NCI-H774 (cell line): ENCODE measurements around the gene MUC5AC.
"Not testable (repeated sequence)": the region's sequence is repeated elsewhere in the genome, so short reads cannot be mapped to it uniquely, and the experiment has no call there.

Source experiments
- DNase-seq: peaks from one replicate; lab custom pipeline; 2025; lab: John Stamatoyannopoulos, UW

MUC5AC gene

GRCh38 chr11:1157645-1158591, at the start of gene MUC5AC:
MUC5AC (plus strand) TSS chr11:1157953; CDS start chr11:1158000, 47 bp downstream.
- peak; percentile 11 for DNase-seq

GRCh38 chr11:1108246-1108900, 49.4 kb upstream of the MUC5AC start:
- no peak for DNase-seq

GRCh38 chr11:1109101-1109917, 48.4 kb upstream of the MUC5AC start:
- DNase-seq: no peak

- DNase-seq: no peak
Measured at GRCh38 chr11:1109918-1110705, 47.6 kb upstream of the MUC5AC start.

GRCh38 chr11:1111545-1112212, 46.1 kb upstream of the MUC5AC start:
- DNase-seq: no peak

- no peak for DNase-seq
Measured at GRCh38 chr11:1112351-1113191, 45.2 kb upstream of the MUC5AC start.

GRCh38 chr11:1113405-1114201, 44.1 kb upstream of the MUC5AC start:
- no peak for DNase-seq

GRCh38 chr11:1115292-1115691, 42.5 kb upstream of the MUC5AC start:
- DNase-seq: not testable (repeated sequence)

- DNase-seq: no peak
Measured at GRCh38 chr11:1116104-1116503, 41.6 kb upstream of the MUC5AC start.

GRCh38 chr11:1116666-1117390, 40.9 kb upstream of the MUC5AC start:
- no peak for DNase-seq

GRCh38 chr11:1117992-1118391, 39.8 kb upstream of the MUC5AC start:
- DNase-seq: no peak

- DNase-seq: no peak
Measured at GRCh38 chr11:1118755-1119603, 38.8 kb upstream of the MUC5AC start.

- DNase-seq: no peak
Measured at GRCh38 chr11:1119604-1120146, 38.1 kb upstream of the MUC5AC start.

- no peak for DNase-seq
Measured at GRCh38 chr11:1120532-1121330, 37.0 kb upstream of the MUC5AC start.

GRCh38 chr11:1121331-1121812, 36.4 kb upstream of the MUC5AC start:
- DNase-seq: no peak
